H9 (cell line): ENCODE measurements around the gene SEMA5A. TPM values are rescaled to one million over a fixed set of nuclear protein-coding genes. Genes with fewer than 3 reads are reported as not detected.

Experiments
- DNase-seq: peaks from one replicate; pipeline ENCODE4 v3.0.0-alpha.2; 2017
- H2AFZ ChIP-seq: one replicate; pipeline ENCODE4 v1.6.1; 2013; ENCODE audit warnings: mild to moderate bottlenecking, low read length, control low read depth, moderate library complexity
- H2AK5ac ChIP-seq: 2 replicates; pipeline ENCODE4 v1.6.1; 2013; ENCODE audit warnings: low read length, control low read depth, mixed read lengths; ENCODE audit not compliant: insufficient read length
- H2BK120ac ChIP-seq: one replicate; pipeline ENCODE4 v1.6.1; 2013; ENCODE audit warnings: low read depth, mild to moderate bottlenecking, low read length, control low read depth, inconsistent platforms; ENCODE audit not compliant: poor library complexity, severe bottlenecking
- H2BK12ac ChIP-seq: 2 replicates; pipeline ENCODE4 v1.6.1; 2013; ENCODE audit warnings: low read length, control low read depth, mixed read lengths, low read depth; ENCODE audit not compliant: insufficient read length
- H2BK15ac ChIP-seq: 2 replicates; pipeline ENCODE4 v1.6.1; 2013; ENCODE audit warnings: low read depth, low read length, control low read depth
- H2BK20ac ChIP-seq: one replicate; pipeline ENCODE4 v1.6.1; 2013; ENCODE audit warnings: low read depth, mild to moderate bottlenecking, low read length, control low read depth, inconsistent platforms; ENCODE audit not compliant: poor library complexity, severe bottlenecking
- H2BK5ac ChIP-seq: 2 replicates; pipeline ENCODE4 v1.6.1; 2013; ENCODE audit warnings: low read length, control low read depth, mixed read lengths; ENCODE audit not compliant: insufficient read length
- H3K14ac ChIP-seq: 2 replicates; pipeline ENCODE4 v1.6.1; 2013; ENCODE audit warnings: low read length, control low read depth; ENCODE audit not compliant: insufficient read depth
- H3K18ac ChIP-seq: 2 replicates; pipeline ENCODE4 v1.6.1; 2013; ENCODE audit warnings: low read depth, mild to moderate bottlenecking, mixed read lengths, low read length, control low read depth; ENCODE audit not compliant: insufficient read length
- H3K23ac ChIP-seq: 2 replicates; pipeline ENCODE4 v1.6.1; 2013; ENCODE audit warnings: low read length, control low read depth, mixed read lengths, low read depth; ENCODE audit not compliant: insufficient read length
- H3K23me2 ChIP-seq: 2 replicates; pipeline ENCODE4 v1.6.1; 2013; ENCODE audit warnings: low read depth, mild to moderate bottlenecking, mixed read lengths, low read length, control low read depth; ENCODE audit not compliant: insufficient read length, poor library complexity, severe bottlenecking
- H3K27ac ChIP-seq: 2 replicates; pipeline ENCODE4 v1.5.1; 2013; ENCODE audit warnings: low read length, control low read depth, mixed read lengths, low read depth; ENCODE audit not compliant: insufficient read length
- H3K27me3 ChIP-seq: 2 replicates; pipeline ENCODE4 v1.6.1; 2013; ENCODE audit warnings: low read length, control low read depth, inconsistent platforms; ENCODE audit not compliant: insufficient read depth
- H3K4ac ChIP-seq: 2 replicates; pipeline ENCODE4 v1.6.1; 2013; ENCODE audit warnings: low read depth, mild to moderate bottlenecking, control low read depth, inconsistent platforms, low read length, moderate library complexity
- H3K4me1 ChIP-seq: 2 replicates; pipeline ENCODE4 v1.6.1; 2013; ENCODE audit warnings: low read length, control low read depth, inconsistent platforms; ENCODE audit not compliant: insufficient read depth
- H3K4me2 ChIP-seq: 2 replicates; pipeline ENCODE4 v1.6.1; 2013; ENCODE audit warnings: low read length, control low read depth, mixed read lengths; ENCODE audit not compliant: insufficient read length, insufficient read depth
- H3K56ac ChIP-seq: 2 replicates; pipeline ENCODE4 v1.6.1; 2013; ENCODE audit warnings: low read depth, mild to moderate bottlenecking, mixed read lengths, low read length, control low read depth; ENCODE audit not compliant: insufficient read length
- H3K79me1 ChIP-seq: 2 replicates; pipeline ENCODE4 v1.6.1; 2013; ENCODE audit warnings: low read depth, mild to moderate bottlenecking, moderate library complexity, low read length, control low read depth, inconsistent platforms; ENCODE audit not compliant: insufficient read depth, poor library complexity, severe bottlenecking
- H3K79me2 ChIP-seq: 2 replicates; pipeline ENCODE4 v1.6.1; 2013; ENCODE audit warnings: low read length, control low read depth, inconsistent platforms; ENCODE audit not compliant: insufficient read depth
- H3K9ac ChIP-seq: 2 replicates; pipeline ENCODE4 v1.6.1; 2013; ENCODE audit warnings: low read length, control low read depth, mixed read lengths; ENCODE audit not compliant: insufficient read length; ENCODE audit errors: extremely low read depth
- H3K9me3 ChIP-seq: one replicate; pipeline ENCODE4 v1.6.1; 2013; ENCODE audit warnings: low read depth, low read length, inconsistent platforms; ENCODE audit not compliant: control insufficient read depth
- H3T11ph ChIP-seq: one replicate; pipeline ENCODE4 v1.6.1; 2013; ENCODE audit warnings: mild to moderate bottlenecking, low read length, control low read depth, inconsistent platforms
- H4K20me1 ChIP-seq: one replicate; pipeline ENCODE4 v1.6.1; 2013; ENCODE audit not compliant: control insufficient read depth, insufficient read length, insufficient read depth
- H4K5ac ChIP-seq: 2 replicates; pipeline ENCODE4 v1.6.1; 2013; ENCODE audit warnings: low read depth, mild to moderate bottlenecking, mixed read lengths, low read length, control low read depth; ENCODE audit not compliant: insufficient read length
- H4K8ac ChIP-seq: replicated peaks from 2 replicates; pipeline ENCODE4 v1.6.1; 2013; ENCODE audit warnings: low read length, control low read depth, mixed read lengths, low read depth; ENCODE audit not compliant: insufficient read length
- H4K91ac ChIP-seq: 2 replicates; pipeline ENCODE4 v1.6.1; 2013; ENCODE audit warnings: low read depth, mild to moderate bottlenecking, moderate library complexity, mixed read lengths, low read length, control low read depth; ENCODE audit not compliant: insufficient read length
- H3K27ac Mint-ChIP-seq, 3 experiments: 2 replicates in 2 of 3; 3 replicates in 1 of 3; pipeline ENCODE4 v1.8.0; 2020 to 2021; ENCODE audit warnings: mixed read lengths in 3 of 3, mild to moderate bottlenecking in 1 of 3, moderate library complexity in 1 of 3
- H3K27me3 Mint-ChIP-seq: 2 replicates; pipeline ENCODE4 v1.8.0; 2021; ENCODE audit warnings: low read depth, mild to moderate bottlenecking, moderate library complexity, mixed read lengths
- H3K36me3 Mint-ChIP-seq, 3 experiments: 2 replicates in 2 of 3; 3 replicates in 1 of 3; pipeline ENCODE4 v1.8.0; 2020 to 2021; ENCODE audit warnings: low read depth in 3 of 3, mixed read lengths in 3 of 3; ENCODE audit not compliant: insufficient read depth in 1 of 3
- H3K4me1 Mint-ChIP-seq, 2 experiments: 2 replicates each; pipeline ENCODE4 v1.8.0; 2020; ENCODE audit warnings: mixed read lengths in 2 of 2
- H3K4me3 Mint-ChIP-seq, 2 experiments: 2 replicates in 1 of 2; 3 replicates in 1 of 2; pipeline ENCODE4 v1.8.0; 2020 to 2021; ENCODE audit warnings: mild to moderate bottlenecking in 2 of 2, mixed read lengths in 2 of 2, moderate library complexity in 1 of 2
- H3K9me3 Mint-ChIP-seq, 2 experiments: 2 replicates in 1 of 2; 3 replicates in 1 of 2; pipeline ENCODE4 v1.8.0; 2020; ENCODE audit warnings: mild to moderate bottlenecking in 2 of 2, mixed read lengths in 2 of 2, moderate library complexity in 1 of 2
- CTCF ChIP-seq: fragments of 200-600 bp; sonication (generic); conservative IDR thresholded peaks from 3 replicates; pipeline ENCODE4 v1.8.0; 2021; ENCODE audit warnings: antibody characterized with exemption, mild to moderate bottlenecking
- WGBS: extraction: QIAGEN DNeasy Blood & Tissue Kit; methylation state at CpG from one replicate; pipeline ENCODE4 v1.1.7; 2013; ENCODE audit warnings: missing lambda C conversion rate, low lambda C conversion rate, mixed read lengths; ENCODE audit not compliant: insufficient read length; ENCODE audit errors: extremely low coverage; 5-methylcytosine and 5-hydroxymethylcytosine counted together
- total RNA-seq: library from RNA; stranded (reverse); gene quantifications from 2 replicates; pipeline ENCODE4 v1.2.1, GENCODE V29; 2021

The SEMA5A gene
- total RNA-seq, 1 experiment from 2014 or later: 4.3 TPM

- Histone ChIP-seq H2BK120ac (no peak overlapping the region), H4K5ac (no peak overlapping the region), H2AFZ (no peak overlapping the region), H3K27me3 (no peaks in the 10 kb centered on the region), H3K79me2 (no peaks in the 10 kb centered on the region), H3K9ac (no peak overlapping the region), H3K4me1 (peaks cover 2% of the 10 kb centered on the region; the same call in 1 of the 2 replicates), H3K56ac (no peak overlapping the region), H3K23me2 (no peaks in the 10 kb centered on the region), H2BK20ac (no peak overlapping the region), H3K4me2 (no peak overlapping the region), H3K79me1 (no peaks in the 10 kb centered on the region), H3K18ac (no peak overlapping the region), H3K14ac (no peak overlapping the region), H4K91ac (no peak overlapping the region), H3K23ac (no peak overlapping the region), H3K4ac (no peak overlapping the region), H3K27ac (no peak overlapping the region), H3K9me3 (no peaks in the 10 kb centered on the region), H4K8ac (no peak overlapping the region), H4K20me1 (no peaks in the 10 kb centered on the region), H3T11ph (no peak overlapping the region), H2BK12ac (no peak overlapping the region), H2BK15ac (no peak overlapping the region), H2AK5ac (no peak overlapping the region), H2BK5ac (no peak overlapping the region)
- Mint-ChIP-seq H3K36me3 (no peaks in the 10 kb centered on the region), H3K27ac (no peak overlapping the region), H3K4me1 (peaks cover 14 to 15% of the 10 kb centered on the region in 2 experiments), H3K27me3 (no peaks in the 10 kb centered on the region), H3K4me3 (no peak overlapping the region), H3K9me3 (no peaks in the 10 kb centered on the region)
- no peak for TF ChIP-seq CTCF
- WGBS: no CpG with 5 or more reads among the region's 7 CpGs
- DNase-seq: peak; percentile 36
Measured at GRCh38 chr5:9562141-9562540, 16.3 kb upstream of the SEMA5A start.
